Activated CD4-positive, alpha-beta T cell treated with anti-CD3 and anti-CD28 coated beads for 48 hours (primary cell): ENCODE measurements around the gene ARHGAP32.

ENCODE experiments used
- DNase-seq: peaks from one replicate; pipeline ENCODE4 v3.0.0-alpha.2; 2020

The ARHGAP32 gene

GRCh38 chr11:129192150-129192549, at the start of gene ARHGAP32:
Gene ARHGAP32 (minus strand): TSS chr11:129192325. CDS start chr11:129192198, 127 bp downstream.
- DNase-seq: peak; percentile 18

GRCh38 chr11:129239207-129239606, 47.1 kb upstream of the ARHGAP32 start:
- no peak for DNase-seq

GRCh38 chr11:129237880-129238638, 45.9 kb upstream of the ARHGAP32 start:
- DNase-seq: no peak

- no peak for DNase-seq
Observed at GRCh38 chr11:129237456-129237855, 45.3 kb upstream of the ARHGAP32 start.

GRCh38 chr11:129236850-129237249, 44.7 kb upstream of the ARHGAP32 start:
- no peak for DNase-seq

GRCh38 chr11:129234978-129235377, 42.9 kb upstream of the ARHGAP32 start:
- no peak for DNase-seq

GRCh38 chr11:129230006-129230405, 37.9 kb upstream of the ARHGAP32 start:
- no peak for DNase-seq

- DNase-seq: no peak
Observed at GRCh38 chr11:129226207-129226798, 34.2 kb upstream of the ARHGAP32 start.

GRCh38 chr11:129225190-129225589, 33.1 kb upstream of the ARHGAP32 start:
- DNase-seq: no peak

- DNase-seq: no peak
Observed at GRCh38 chr11:129224538-129224937, 32.4 kb upstream of the ARHGAP32 start.

- no peak for DNase-seq
Observed at GRCh38 chr11:129223701-129224149, 31.6 kb upstream of the ARHGAP32 start.

GRCh38 chr11:129223260-129223659, 31.1 kb upstream of the ARHGAP32 start:
- DNase-seq: no peak

- DNase-seq: no peak
Observed at GRCh38 chr11:129222158-129222557, 30.0 kb upstream of the ARHGAP32 start.

- no peak for DNase-seq
Observed at GRCh38 chr11:129215506-129216245, 23.6 kb upstream of the ARHGAP32 start.

GRCh38 chr11:129214710-129215295, 22.7 kb upstream of the ARHGAP32 start:
- DNase-seq: no peak

GRCh38 chr11:129213261-129213660, 21.1 kb upstream of the ARHGAP32 start:
- DNase-seq: no peak

- no peak for DNase-seq
Observed at GRCh38 chr11:129211397-129211796, 19.3 kb upstream of the ARHGAP32 start.

GRCh38 chr11:129210831-129211181, 18.7 kb upstream of the ARHGAP32 start:
- DNase-seq: no peak

GRCh38 chr11:129209891-129210830, 18.0 kb upstream of the ARHGAP32 start:
- no peak for DNase-seq

- no peak for DNase-seq
Observed at GRCh38 chr11:129208863-129209262, 16.7 kb upstream of the ARHGAP32 start.

- DNase-seq: no peak
Observed at GRCh38 chr11:129204150-129204838, 12.2 kb upstream of the ARHGAP32 start.

- DNase-seq: no peak
Observed at GRCh38 chr11:129202646-129203045, 10.5 kb upstream of the ARHGAP32 start.
